ENCODE data around the gene CTSC. TPM values are rescaled to one million over a fixed set of nuclear protein-coding genes. Genes with fewer than 3 reads are reported as not detected.

Gene CTSC
- polyA plus RNA-seq, 1 of the 3 experiments (the other 2 are of a cell fraction) = 104 TPM

GRCh38 chr11:88317536-88317935 is 20.0 kb downstream of the CTSC start (continued):
- TF ChIP-seq IRF3 (IDR thresholded peaks at IDR 0.05; ENCODE audit: low read depth, low read length) (no peak), NRF1 (IDR thresholded peaks at IDR 0.05; ENCODE audit: low read depth, low read length) (no peak), USF2 (IDR thresholded peaks at IDR 0.05; ENCODE audit: borderline replicate concordance, low read depth, low read length) (no peak), USF1 (IDR thresholded peaks at IDR 0.05; ENCODE audit: borderline replicate concordance, low read depth) (no peak), FOSL2 (IDR thresholded peaks at IDR 0.05; ENCODE audit: borderline replicate concordance, low read depth) (no peak), RXRA (IDR thresholded peaks at IDR 0.05; ENCODE audit: borderline replicate concordance, low read depth) (no peak)

- Histone ChIP-seq H3K27me3 (ENCODE audit: insufficient read depth) (no peaks in the 10 kb centered on the region), H3F3A (replicated peaks; ENCODE audit: insufficient read depth) (peaks cover 9% of the 10 kb centered on the region), H2AFZ (ENCODE audit: low read depth) (no peak overlapping the region), H3K36me3 (replicated peaks in 1 of 2; ENCODE audit: control insufficient read depth in 1 of 2, insufficient read depth in 2 of 2, low read length in 1 of 2) (no peaks in the 10 kb centered on the region), H3K4me2 (no peak overlapping the region), H3K79me2 (ENCODE audit: insufficient read depth) (no peaks in the 10 kb centered on the region), H3K9me3 (no peaks in the 10 kb centered on the region), H3K9ac (no peak overlapping the region), H3K4me1 (ENCODE audit: control insufficient read depth in 1 of 2, insufficient read depth in 2 of 2, low read depth in 1 of 2, low read length in 1 of 2) (peaks cover 2 to 6% of the 10 kb centered on the region in 2 experiments; a peak in 3 of 4 replicates), H3K9me2 (no peaks in the 10 kb centered on the region), H4K20me1 (ENCODE audit: insufficient read depth) (no peaks in the 10 kb centered on the region), H3K4me3 (ENCODE audit: low read depth in 2 of 2, low read length in 1 of 2) (no peak overlapping the region), H3K27ac (ENCODE audit: low read depth in 2 of 2, low read length in 1 of 2) (no peak overlapping the region)
- DNase-seq = no peak
- 83% methylated on average over 5 of the region's 5 CpGs for WGBS (ENCODE audit: low lambda C conversion rate)
- TF ChIP-seq REST (IDR thresholded peaks at IDR 0.05; ENCODE audit: low read depth, low read length) (no peak), EP300 (IDR thresholded peaks at IDR 0.05; ENCODE audit: borderline replicate concordance in 1 of 2, low read depth in 1 of 2, low read length in 1 of 2) (no peak), IRF3 (IDR thresholded peaks at IDR 0.05; ENCODE audit: low read depth, low read length) (no peak), NRF1 (IDR thresholded peaks at IDR 0.05; ENCODE audit: low read depth, low read length) (no peak), FOXJ3 (CRISPR knock-in tag; IDR thresholded peaks at IDR 0.05) (no peak), TAF1 (IDR thresholded peaks at IDR 0.05; ENCODE audit: borderline replicate concordance, low read depth, low read length) (no peak), MXI1 (IDR thresholded peaks at IDR 0.05; ENCODE audit: low read depth, low read length) (no peak), SMC3 (IDR thresholded peaks at IDR 0.05; ENCODE audit: low read depth, low read length) (no peak), JUND (IDR thresholded peaks at IDR 0.05) (no peak), GATA2 (CRISPR knock-in tag; IDR thresholded peaks at IDR 0.05) (no peak), POLR2AphosphoS5 (IDR thresholded peaks at IDR 0.05; ENCODE audit: low read depth, low read length) (no peak), TCF12 (IDR thresholded peaks at IDR 0.05) (no peak), EZH2phosphoT487 (IDR thresholded peaks at IDR 0.05; ENCODE audit: borderline replicate concordance, low read depth) (no peak)
- CTCF ChIA-PET = no interaction called here
- POLR2A ChIA-PET = no interaction called here
Measured at GRCh38 chr11:88315981-88316441, 21.5 kb downstream of the CTSC start.
